B cell (primary cell): Measurements from ENCODE around the gene ARHGEF6. TPM values are rescaled to one million over a fixed set of nuclear protein-coding genes. Genes with fewer than 3 reads are reported as not detected.

Experiments used
- ATAC-seq: fragments of 200-7000 bp; cut with Tn5 transposase; one replicate; pipeline ENCODE4 v1.10.0; 2021; ENCODE audit warnings: low read depth, mild to moderate bottlenecking, moderate number of reproducible peaks, moderate library complexity
- CTCF ChIA-PET: fragments of 350-600 bp; sonication (Branson Sonifier 250); formaldehyde crosslinking; loops from one replicate; lab custom pipeline; 2021; ENCODE audit warnings: antibody characterized with exemption, inconsistent platforms; lab: Charles Lee
- POLR2A ChIA-PET: fragments of 350-600 bp; sonication (Branson Sonifier 250); formaldehyde crosslinking; loops from one replicate; lab custom pipeline; 2021; ENCODE audit warnings: antibody characterized with exemption; lab: Charles Lee
- DNase-seq: peaks from one replicate; pipeline ENCODE4 v3.0.0; 2013
- H2AFZ ChIP-seq: 2 replicates; pipeline ENCODE4 v1.6.1; 2012; ENCODE audit warnings: mild to moderate bottlenecking, low read depth, low read length; ENCODE audit not compliant: insufficient read depth, poor library complexity, severe bottlenecking
- H3K27ac ChIP-seq, 2 donors: 1 replicate in 1 of 2; 2 replicates in 1 of 2; pipeline ENCODE4 v1.5.1; 2012 to 2013; ENCODE audit warnings: low read length in 2 of 2, mild to moderate bottlenecking in 2 of 2, moderate library complexity in 1 of 2
- H3K27me3 ChIP-seq, 4 experiments: fragments of 200-600 bp in 1 of 4; sonication (generic) in 1 of 4; replicated peaks in 1 of 4; 1 replicate in 2 of 4; 2 replicates in 2 of 4; pipeline versions ENCODE4 v1.6.1 to v1.7.0; 2013 to 2016; ENCODE audit warnings: low read length in 3 of 4, mild to moderate bottlenecking in 2 of 4, mixed read lengths in 1 of 4, moderate library complexity in 1 of 4; ENCODE audit not compliant: insufficient read depth in 4 of 4, control insufficient read depth in 3 of 4; ENCODE audit errors: control extremely low read depth in 1 of 4
- H3K36me3 ChIP-seq, 2 experiments: replicated peaks in 1 of 2; 1 replicate in 1 of 2; 2 replicates in 1 of 2; pipeline versions ENCODE4 v1.6.1 to v1.7.1; 2013; ENCODE audit warnings: low read length in 1 of 2; ENCODE audit not compliant: insufficient read depth in 2 of 2, control insufficient read depth in 1 of 2; ENCODE audit errors: control extremely low read depth in 1 of 2, extremely low read depth in 1 of 2
- H3K4me1 ChIP-seq, 2 donors: fragments of 200-600 bp in 1 of 2; sonication (generic) in 1 of 2; 1 replicate in 1 of 2; 2 replicates in 1 of 2; pipeline versions ENCODE4 v1.5.1 to v1.6.1; 2013 to 2017; ENCODE audit warnings: low read length in 2 of 2; ENCODE audit not compliant: control insufficient read depth in 2 of 2, insufficient read depth in 2 of 2
- H3K4me2 ChIP-seq: replicated peaks from 2 replicates; pipeline ENCODE3; 2012; ENCODE audit warnings: mild to moderate bottlenecking, low read depth, low read length; ENCODE audit not compliant: poor library complexity, severe bottlenecking
- H3K4me3 ChIP-seq, 5 experiments: fragments of 200-600 bp in 1 of 5; sonication (generic) in 1 of 5; 1 replicate in 3 of 5; 2 replicates in 2 of 5; pipeline versions ENCODE4 v1.5.1 to v1.7.0; 2011 to 2016; ENCODE audit warnings: low read length in 4 of 5, mild to moderate bottlenecking in 4 of 5, low read depth in 2 of 5, control low read depth in 1 of 5, moderate library complexity in 1 of 5; ENCODE audit not compliant: insufficient read depth in 1 of 5; ENCODE audit errors: control extremely low read depth in 1 of 5, extremely low read depth in 1 of 5
- H3K79me2 ChIP-seq: fragments of 200-600 bp; sonication (generic); one replicate; pipeline ENCODE4 v1.6.0; 2016; ENCODE audit warnings: low read length; ENCODE audit not compliant: control insufficient read depth, insufficient read depth
- H3K9ac ChIP-seq: fragments of 200-600 bp; sonication (generic); 2 replicates; pipeline ENCODE4 v1.6.1; 2017; ENCODE audit warnings: mild to moderate bottlenecking, low read length, moderate library complexity
- H3K9me3 ChIP-seq, 3 donors: one replicate each; pipeline versions ENCODE4 v1.6.1 to v1.7.1; 2013; ENCODE audit warnings: low read length in 2 of 3; ENCODE audit not compliant: control insufficient read depth in 2 of 3, insufficient read depth in 1 of 3; ENCODE audit errors: control extremely low read depth in 1 of 3
- H4K20me1 ChIP-seq: 2 replicates; pipeline ENCODE4 v1.6.0; 2012; ENCODE audit warnings: mild to moderate bottlenecking, low read length; ENCODE audit not compliant: insufficient read depth, control insufficient read depth, poor library complexity, severe bottlenecking
- H3K27ac Mint-ChIP-seq: one replicate; pipeline ENCODE4 v1.8.0; 2021; ENCODE audit warnings: mixed read lengths
- H3K27me3 Mint-ChIP-seq: one replicate; pipeline ENCODE4 v1.8.0; 2021; ENCODE audit warnings: mixed read lengths
- H3K4me1 Mint-ChIP-seq: one replicate; pipeline ENCODE4 v1.8.0; 2021; ENCODE audit warnings: mixed read lengths
- H3K4me3 Mint-ChIP-seq: one replicate; pipeline ENCODE4 v1.8.0; 2021; ENCODE audit warnings: mixed read lengths
- H3K9me3 Mint-ChIP-seq: one replicate; pipeline ENCODE4 v1.8.0; 2022; ENCODE audit warnings: mixed read lengths; ENCODE audit not compliant: insufficient read depth
- EZH2 ChIP-seq: IDR thresholded peaks from 2 replicates; pipeline ENCODE4 v1.6.1; 2012; ENCODE audit warnings: borderline replicate concordance, low read depth, mild to moderate bottlenecking, moderate library complexity, low read length; ENCODE audit not compliant: insufficient read depth, poor library complexity, severe bottlenecking
- WGBS: methylation state at CpG from one replicate; pipeline ENCODE4 v1.1.5; 2013; ENCODE audit warnings: missing lambda C conversion rate; ENCODE audit not compliant: insufficient coverage; 5-methylcytosine and 5-hydroxymethylcytosine counted together
- intact Hi-C: fragments of 100-400 bp; cut with micrococcal nuclease; formaldehyde crosslinking; loops from one replicate; pipeline ENCODE4 v1.10.0; 2022
- polyA plus RNA-seq: library from polyadenylated mRNA; depleted of rRNA; stranded (reverse); fragments of >200 nt; gene quantifications from 2 replicates; pipeline ENCODE4 v1.2.3, GENCODE V29; 2012
- total RNA-seq, 2 donors: library from RNA; stranded (reverse); fragments of 120-200 nt in 1 of 2; gene quantifications; 1 replicate in 1 of 2; 2 replicates in 1 of 2; pipeline versions ENCODE4 v1.2.3 to v1.2.4, GENCODE V29; 2013 to 2022
- TF ChIP-seq, protein P1 (sequence below): fragments of 200-600 bp; IDR thresholded peaks from one replicate; pipeline ENCODE4 v1.8.0; 2022; ENCODE audit warnings: antibody characterized with exemption, mild to moderate bottlenecking

The ARHGEF6 gene
- total and polyA plus RNA-seq, 2 donors (not counting 1 experiment from before 2014, with no cell fraction given) = 29.6 to 43.4 TPM

DNA sequence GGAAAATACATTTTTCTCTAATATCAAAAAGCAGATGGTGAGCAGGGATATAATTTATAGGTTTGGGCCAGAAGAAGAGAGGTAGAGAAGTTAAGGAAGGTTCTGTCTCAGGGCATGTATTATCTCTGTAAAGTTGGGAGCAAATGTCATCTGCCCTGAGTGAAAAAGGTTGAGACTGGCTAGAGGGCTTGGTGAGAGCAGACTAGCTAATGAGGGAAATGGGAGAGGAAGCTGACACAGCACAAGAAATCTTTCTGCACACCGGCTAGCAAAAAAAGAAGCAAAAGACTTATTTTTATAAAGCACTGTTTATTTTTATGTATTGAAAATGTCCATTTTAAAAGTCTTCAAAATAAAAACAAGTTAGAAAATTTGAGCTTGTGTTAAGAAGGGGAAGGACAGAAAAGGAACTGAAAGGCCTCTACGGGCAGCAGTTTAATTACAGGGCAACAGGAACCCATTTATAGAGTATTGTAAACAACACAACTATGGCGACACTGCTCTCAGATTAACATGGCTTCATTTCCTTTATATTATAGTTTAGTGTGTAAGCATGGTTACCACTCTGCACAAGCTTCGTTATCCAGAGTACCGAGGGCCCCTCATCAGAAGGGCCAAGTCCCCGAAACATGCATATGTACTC is 115.4 kb downstream of the ARHGEF6 start:
- peak; percentile 4 for DNase-seq
- H3K27ac Mint-ChIP-seq = peak overlapping the region; percentile 91
- H3K4me3 ChIP-seq = no peak overlapping the region
- peak; percentile 21 for ATAC-seq
- no peak overlapping the region for H2AFZ ChIP-seq
- WGBS = no CpG with 5 or more reads among the region's 6 CpGs
- H3K4me3 Mint-ChIP-seq = peak overlapping the region; percentile 32
- H4K20me1 ChIP-seq = no peaks in the 10 kb centered on the region
- no peaks in the 10 kb centered on the region for H3K79me2 ChIP-seq
- intact Hi-C loops = no loop called here
- no peaks in the 10 kb centered on the region for H3K27me3 ChIP-seq
- ChIA-PET POLR2A (no interaction called here), CTCF (interaction anchor here (1.2 kb wide), 1 partner anchor 57 kb away, joined by 4 read pairs; no protein-coding TSS in a partner anchor)
- no peak overlapping the region for H3K9ac ChIP-seq
- H3K4me1 Mint-ChIP-seq = peaks cover 19% of the 10 kb centered on the region
- peak overlapping the region; percentile 43 to 44 for H3K27ac ChIP-seq
- H3K4me1 ChIP-seq = peaks cover 0 to 25% of the 10 kb centered on the region in 2 donors
- no peaks in the 10 kb centered on the region for H3K9me3 ChIP-seq
- no peaks in the 10 kb centered on the region for H3K27me3 Mint-ChIP-seq
- TF ChIP-seq, protein P1, sequence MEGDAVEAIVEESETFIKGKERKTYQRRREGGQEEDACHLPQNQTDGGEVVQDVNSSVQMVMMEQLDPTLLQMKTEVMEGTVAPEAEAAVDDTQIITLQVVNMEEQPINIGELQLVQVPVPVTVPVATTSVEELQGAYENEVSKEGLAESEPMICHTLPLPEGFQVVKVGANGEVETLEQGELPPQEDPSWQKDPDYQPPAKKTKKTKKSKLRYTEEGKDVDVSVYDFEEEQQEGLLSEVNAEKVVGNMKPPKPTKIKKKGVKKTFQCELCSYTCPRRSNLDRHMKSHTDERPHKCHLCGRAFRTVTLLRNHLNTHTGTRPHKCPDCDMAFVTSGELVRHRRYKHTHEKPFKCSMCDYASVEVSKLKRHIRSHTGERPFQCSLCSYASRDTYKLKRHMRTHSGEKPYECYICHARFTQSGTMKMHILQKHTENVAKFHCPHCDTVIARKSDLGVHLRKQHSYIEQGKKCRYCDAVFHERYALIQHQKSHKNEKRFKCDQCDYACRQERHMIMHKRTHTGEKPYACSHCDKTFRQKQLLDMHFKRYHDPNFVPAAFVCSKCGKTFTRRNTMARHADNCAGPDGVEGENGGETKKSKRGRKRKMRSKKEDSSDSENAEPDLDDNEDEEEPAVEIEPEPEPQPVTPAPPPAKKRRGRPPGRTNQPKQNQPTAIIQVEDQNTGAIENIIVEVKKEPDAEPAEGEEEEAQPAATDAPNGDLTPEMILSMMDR = no peak
- no peak for TF ChIP-seq EZH2
- no peaks in the 10 kb centered on the region for H3K9me3 Mint-ChIP-seq
- H3K36me3 ChIP-seq = peaks cover 5 to 24% of the 10 kb centered on the region in 2 experiments
- H3K4me2 ChIP-seq = no peak overlapping the region

GRCh38 chrX:136662976-136663375 is 117.8 kb downstream of the ARHGEF6 start:
- H3K4me2 ChIP-seq = no peak overlapping the region
- H3K4me3 ChIP-seq = no peak overlapping the region
- H3K4me1 ChIP-seq = peaks cover 0 to 34% of the 10 kb centered on the region in 2 donors
- no peak overlapping the region for H3K9ac ChIP-seq
- CTCF ChIA-PET = no interaction called here
- WGBS = no CpG with 5 or more reads among the region's 1 CpG
- ATAC-seq (no peak), DNase-seq (no peak)
- Mint-ChIP-seq H3K4me1 (peaks cover 29% of the 10 kb centered on the region), H3K4me3 (no peak overlapping the region), H3K27ac (no peak overlapping the region), H3K9me3 (no peaks in the 10 kb centered on the region), H3K27me3 (no peaks in the 10 kb centered on the region)
- no peak overlapping the region for H2AFZ ChIP-seq
- TF ChIP-seq EZH2 = no peak
- TF ChIP-seq, protein P1 = no peak
- no peaks in the 10 kb centered on the region for H3K27me3 ChIP-seq
- POLR2A ChIA-PET = no interaction called here
- intact Hi-C loops = no loop called here
- no peak overlapping the region for H3K27ac ChIP-seq
- H4K20me1 ChIP-seq = no peaks in the 10 kb centered on the region
- H3K9me3 ChIP-seq = no peaks in the 10 kb centered on the region
- peaks cover 3 to 8% of the 10 kb centered on the region in 2 experiments for H3K36me3 ChIP-seq
- no peaks in the 10 kb centered on the region for H3K79me2 ChIP-seq
